PC-3 (cell line): ENCODE data around the gene RPLP2. TPM values are rescaled to one million over a fixed set of nuclear protein-coding genes. Genes with fewer than 3 reads are reported as not detected.

ENCODE experiments used
- ATAC-seq: fragments of 200-7000 bp; cut with Tn5 transposase; 2 replicates; pipeline ENCODE4 v1.9.1; 2020; ENCODE audit warnings: mild to moderate bottlenecking, moderate library complexity
- BruUV-seq: library from RNA; stranded (reverse); fragments of 400-500 nt; replicated peaks from 2 replicates; lab custom pipeline; 2021; lab: Mats Ljungman, UMichigan
- CTCF ChIA-PET: fragments of 300-600 bp; sonication (Branson Sonifier 250); formaldehyde crosslinking; loops from one replicate; lab custom pipeline; 2022; ENCODE audit warnings: antibody characterized with exemption; lab: Charles Lee
- POLR2A ChIA-PET: fragments of 300-600 bp; sonication (Branson Sonifier 250); formaldehyde crosslinking; loops from one replicate; lab custom pipeline; 2022; ENCODE audit warnings: antibody characterized with exemption; ENCODE audit not compliant: unreplicated experiment; lab: Charles Lee
- DNase-seq: peaks from one replicate; pipeline ENCODE4 v3.0.0-alpha.2; 2015
- H2AFZ ChIP-seq: fragments of 300-600 bp; sonication (generic); 2 replicates; pipeline ENCODE4 v1.6.0; 2016; ENCODE audit warnings: antibody characterized with exemption, low read length
- H3F3A ChIP-seq: fragments of 300-600 bp; sonication (generic); one replicate; pipeline ENCODE4 v1.6.0; 2017; ENCODE audit warnings: antibody characterized with exemption, low read length, control low read depth, mild to moderate bottlenecking; ENCODE audit not compliant: unreplicated experiment
- H3K27ac ChIP-seq: fragments of 300-600 bp; sonication (generic); 2 replicates; pipeline ENCODE4 v1.5.1; 2016; ENCODE audit warnings: mild to moderate bottlenecking, low read length
- H3K27me3 ChIP-seq: fragments of 300-600 bp; sonication (generic); 2 replicates; pipeline ENCODE4 v1.6.1; 2016; ENCODE audit warnings: low read length, mixed read lengths
- H3K36me3 ChIP-seq: fragments of 300-600 bp; sonication (generic); 2 replicates; pipeline ENCODE4 v1.6.1; 2016; ENCODE audit warnings: low read depth, mixed run types, low read length, mixed read lengths
- H3K4me1 ChIP-seq: fragments of 300-600 bp; sonication (generic); 2 replicates; pipeline ENCODE4 v1.5.1; 2016; ENCODE audit warnings: low read length; ENCODE audit not compliant: insufficient read depth
- H3K4me2 ChIP-seq: fragments of 300-600 bp; sonication (generic); 2 replicates; pipeline ENCODE4 v1.6.0; 2016; ENCODE audit warnings: low read length
- H3K4me3 ChIP-seq: fragments of 300-600 bp; sonication (generic); 2 replicates; pipeline ENCODE4 v1.5.1; 2016; ENCODE audit warnings: mild to moderate bottlenecking, low read length, mixed read lengths
- H3K79me2 ChIP-seq: fragments of 300-600 bp; sonication (generic); 2 replicates; pipeline ENCODE4 v1.6.1; 2017; ENCODE audit warnings: low read length, mixed read lengths
- H3K9ac ChIP-seq: fragments of 300-600 bp; sonication (generic); 2 replicates; pipeline ENCODE4 v1.6.0; 2016; ENCODE audit warnings: mild to moderate bottlenecking, low read length
- H3K9me2 ChIP-seq: fragments of 300-600 bp; sonication (generic); replicated peaks from 2 replicates; pipeline ENCODE4 v1.6.1; 2016; ENCODE audit warnings: mixed run types, low read length, mixed read lengths
- H3K9me3 ChIP-seq: fragments of 300-600 bp; sonication (generic); 2 replicates; pipeline ENCODE4 v1.6.1; 2016; ENCODE audit warnings: low read length, mixed read lengths
- H4K20me1 ChIP-seq: fragments of 300-600 bp; sonication (generic); 2 replicates; pipeline ENCODE4 v1.6.1; 2016; ENCODE audit warnings: low read length, mixed read lengths
- EZH2 ChIP-seq: fragments of 300-600 bp; sonication (generic); IDR thresholded peaks from one replicate; pipeline ENCODE4 v1.6.1; 2017; ENCODE audit warnings: antibody characterized with exemption, mild to moderate bottlenecking, low read length; ENCODE audit not compliant: unreplicated experiment
- EZH2phosphoT487 ChIP-seq: fragments of 300-600 bp; sonication (generic); IDR thresholded peaks from 2 replicates; pipeline ENCODE4 v1.6.1; 2018; ENCODE audit warnings: mild to moderate bottlenecking, antibody characterized with exemption, low read length, borderline replicate concordance
- intact Hi-C: fragments of 100-400 bp; cut with micrococcal nuclease; formaldehyde crosslinking; loops from 2 replicates; pipeline ENCODE4 v1.9.0; 2023
- total RNA-seq: library from RNA; depleted of rRNA; stranded (reverse); fragments of >200 nt; gene quantifications from 2 replicates; pipeline ENCODE4 v1.2.3, GENCODE V29; 2014
- TF ChIP-seq, protein P1 (sequence below): fragments of 300-600 bp; sonication (generic); conservative IDR thresholded peaks from 2 replicates; pipeline ENCODE4 v1.5.1; 2017; ENCODE audit warnings: antibody characterized with exemption, low read depth, mild to moderate bottlenecking, low read length

The RPLP2 gene
- total RNA-seq, 1 experiment from 2014 or later = 897 TPM

DNA sequence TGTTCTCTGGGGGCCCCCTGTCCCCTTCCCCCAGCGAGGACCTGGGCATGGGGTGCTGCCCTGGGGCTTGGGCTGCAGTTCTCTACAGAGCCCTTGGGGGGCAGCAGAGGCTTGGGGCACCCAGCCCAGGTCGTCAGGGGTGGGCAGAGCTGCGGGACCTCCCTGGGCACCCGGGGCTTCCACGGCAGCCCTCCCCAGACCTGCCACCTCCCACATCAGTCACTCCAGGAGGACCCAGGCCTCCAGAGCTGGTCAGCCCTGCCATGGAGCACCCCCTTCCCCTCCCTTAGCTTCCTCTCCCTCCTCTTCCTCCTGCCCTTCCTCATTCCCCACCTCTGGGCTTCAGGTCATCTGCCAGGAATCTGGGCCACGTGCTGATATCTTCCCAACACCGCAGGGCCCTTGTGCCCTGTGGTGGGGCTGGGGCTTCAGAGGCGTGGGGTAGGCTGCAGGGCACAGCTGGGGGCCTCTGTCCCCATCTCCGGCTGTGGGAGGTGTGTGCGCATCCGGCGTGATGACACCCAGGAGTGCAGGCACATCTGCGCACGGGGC lies 38.7 kb downstream of the RPLP2 start:
- POLR2A ChIA-PET = no interaction called here
- Histone ChIP-seq H3F3A (no peaks in the 10 kb centered on the region), H2AFZ (no peak overlapping the region), H3K36me3 (no peaks in the 10 kb centered on the region; the same call in 1 of the 2 replicates), H3K79me2 (peaks cover 38% of the 10 kb centered on the region), H4K20me1 (no peaks in the 10 kb centered on the region; the same call in 1 of the 2 replicates), H3K9me2 (no peaks in the 10 kb centered on the region), H3K9ac (no peak overlapping the region), H3K4me2 (no peak overlapping the region), H3K4me3 (no peak overlapping the region), H3K9me3 (no peaks in the 10 kb centered on the region), H3K4me1 (peaks cover 32% of the 10 kb centered on the region), H3K27ac (no peak overlapping the region), H3K27me3 (no peaks in the 10 kb centered on the region)
- no TSS peak for BruUV-seq
- no peak for ATAC-seq
- CTCF ChIA-PET = no interaction called here
- DNase-seq = no peak
- TF ChIP-seq, protein P1, sequence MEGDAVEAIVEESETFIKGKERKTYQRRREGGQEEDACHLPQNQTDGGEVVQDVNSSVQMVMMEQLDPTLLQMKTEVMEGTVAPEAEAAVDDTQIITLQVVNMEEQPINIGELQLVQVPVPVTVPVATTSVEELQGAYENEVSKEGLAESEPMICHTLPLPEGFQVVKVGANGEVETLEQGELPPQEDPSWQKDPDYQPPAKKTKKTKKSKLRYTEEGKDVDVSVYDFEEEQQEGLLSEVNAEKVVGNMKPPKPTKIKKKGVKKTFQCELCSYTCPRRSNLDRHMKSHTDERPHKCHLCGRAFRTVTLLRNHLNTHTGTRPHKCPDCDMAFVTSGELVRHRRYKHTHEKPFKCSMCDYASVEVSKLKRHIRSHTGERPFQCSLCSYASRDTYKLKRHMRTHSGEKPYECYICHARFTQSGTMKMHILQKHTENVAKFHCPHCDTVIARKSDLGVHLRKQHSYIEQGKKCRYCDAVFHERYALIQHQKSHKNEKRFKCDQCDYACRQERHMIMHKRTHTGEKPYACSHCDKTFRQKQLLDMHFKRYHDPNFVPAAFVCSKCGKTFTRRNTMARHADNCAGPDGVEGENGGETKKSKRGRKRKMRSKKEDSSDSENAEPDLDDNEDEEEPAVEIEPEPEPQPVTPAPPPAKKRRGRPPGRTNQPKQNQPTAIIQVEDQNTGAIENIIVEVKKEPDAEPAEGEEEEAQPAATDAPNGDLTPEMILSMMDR = peak; percentile 75
- TF ChIP-seq EZH2 = no peak
- intact Hi-C loops = no loop called here

DNA sequence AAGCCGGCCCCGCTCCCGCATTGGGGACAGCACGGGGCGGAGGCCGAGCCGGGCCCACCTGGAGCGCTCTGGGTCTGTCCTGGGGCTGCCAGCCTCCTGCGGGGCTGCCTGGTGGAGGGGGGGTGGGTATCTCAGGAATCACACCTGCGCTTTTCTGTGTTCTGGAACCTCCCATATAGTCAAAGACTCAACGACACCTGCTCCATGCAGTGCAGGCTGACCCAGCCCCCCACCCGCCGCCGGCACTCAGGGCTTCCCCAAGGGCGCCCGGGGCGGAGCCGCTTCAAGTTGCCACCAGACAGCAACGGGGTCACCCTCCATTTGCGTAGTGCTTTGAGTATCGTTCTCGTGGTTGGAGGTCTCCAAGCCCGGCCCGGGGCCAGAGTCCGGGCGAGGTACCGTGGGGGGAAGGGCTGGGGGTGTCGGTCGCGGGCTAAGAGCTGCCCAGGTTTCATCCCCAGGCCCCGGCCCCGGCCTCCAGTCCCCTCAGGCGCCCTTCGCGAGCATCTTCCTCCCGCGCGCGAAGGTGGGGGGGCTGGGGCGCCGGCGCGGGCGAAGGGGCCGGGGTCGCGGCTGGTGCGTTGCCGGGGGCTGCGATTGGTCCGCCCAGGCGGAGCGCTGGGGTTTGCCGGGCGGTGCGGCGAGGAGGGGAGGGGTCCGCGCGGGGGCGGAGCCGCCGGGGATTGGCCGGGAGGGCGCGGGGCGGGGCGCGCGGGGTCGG lies 39.5 kb downstream of the RPLP2 start:
- Histone ChIP-seq H3K4me2 (no peak overlapping the region), H4K20me1 (no peaks in the 10 kb centered on the region; the same call in 1 of the 2 replicates), H3F3A (no peaks in the 10 kb centered on the region), H3K36me3 (no peaks in the 10 kb centered on the region; the same call in 1 of the 2 replicates), H3K79me2 (peaks cover 32% of the 10 kb centered on the region), H3K27me3 (no peaks in the 10 kb centered on the region), H3K9ac (no peak overlapping the region), H3K27ac (no peak overlapping the region), H3K4me1 (peaks cover 24% of the 10 kb centered on the region), H3K9me2 (no peaks in the 10 kb centered on the region), H3K4me3 (no peak overlapping the region), H2AFZ (no peak overlapping the region), H3K9me3 (no peaks in the 10 kb centered on the region)
- POLR2A ChIA-PET = no interaction called here
- TF ChIP-seq EZH2 (no peak), EZH2phosphoT487 (no peak)
- TF ChIP-seq, protein P1 = no peak
- DNase-seq (no peak), ATAC-seq (no peak)
- intact Hi-C loops = no loop called here
- BruUV-seq = no TSS peak
- CTCF ChIA-PET = no interaction called here
